HCT116 (cell line): Measurements from ENCODE around the gene MINDY1.

Source experiments
- CEBPB ChIP-seq: IDR thresholded peaks from 2 replicates; pipeline ENCODE4 v1.6.1; 2012; ENCODE audit warnings: low read depth
- EZH2 ChIP-seq: fragments of 200-600 bp; sonication (generic); IDR thresholded peaks from 2 replicates; pipeline ENCODE4 v1.6.1; 2017; ENCODE audit warnings: antibody characterized with exemption, mixed run types
- FOSL1 ChIP-seq: IDR thresholded peaks from 2 replicates; pipeline ENCODE4 v1.6.1; 2012; ENCODE audit warnings: low read depth
- POLR2AphosphoS5 ChIP-seq: IDR thresholded peaks from 2 replicates; pipeline ENCODE4 v1.6.1; 2011; ENCODE audit warnings: mild to moderate bottlenecking, low read depth, low read length, moderate library complexity
- YY1 ChIP-seq: IDR thresholded peaks from 2 replicates; pipeline ENCODE4 v1.6.1; 2011; ENCODE audit warnings: low read length, low read depth, moderate library complexity, mild to moderate bottlenecking; ENCODE audit not compliant: insufficient replicate concordance; ENCODE audit errors: extremely low read depth

- TF ChIP-seq POLR2AphosphoS5 (no peak), FOSL1 (no peak), CEBPB (no peak), YY1 (no peak), EZH2 (no peak)
Observed at GRCh38 chr1:151047925-151048644, 41.4 kb upstream of the MINDY1 start.
